PC-3 (cell line): ENCODE data around the gene NKAP.

Source experiments
- CTCF ChIP-seq: fragments of 300-600 bp; sonication (generic); conservative IDR thresholded peaks from 2 replicates; pipeline ENCODE4 v1.5.1; 2017; ENCODE audit warnings: antibody characterized with exemption, low read depth, mild to moderate bottlenecking, low read length
- EZH2 ChIP-seq: fragments of 300-600 bp; sonication (generic); IDR thresholded peaks from one replicate; pipeline ENCODE4 v1.6.1; 2017; ENCODE audit warnings: antibody characterized with exemption, mild to moderate bottlenecking, low read length; ENCODE audit not compliant: unreplicated experiment

- TF ChIP-seq CTCF (no peak), EZH2 (no peak)
These were observed 44.4 kb downstream of the NKAP start for GRCh38 chrX:119899125-119899524.
